ENCODE results near the gene LCA5.

DNA sequence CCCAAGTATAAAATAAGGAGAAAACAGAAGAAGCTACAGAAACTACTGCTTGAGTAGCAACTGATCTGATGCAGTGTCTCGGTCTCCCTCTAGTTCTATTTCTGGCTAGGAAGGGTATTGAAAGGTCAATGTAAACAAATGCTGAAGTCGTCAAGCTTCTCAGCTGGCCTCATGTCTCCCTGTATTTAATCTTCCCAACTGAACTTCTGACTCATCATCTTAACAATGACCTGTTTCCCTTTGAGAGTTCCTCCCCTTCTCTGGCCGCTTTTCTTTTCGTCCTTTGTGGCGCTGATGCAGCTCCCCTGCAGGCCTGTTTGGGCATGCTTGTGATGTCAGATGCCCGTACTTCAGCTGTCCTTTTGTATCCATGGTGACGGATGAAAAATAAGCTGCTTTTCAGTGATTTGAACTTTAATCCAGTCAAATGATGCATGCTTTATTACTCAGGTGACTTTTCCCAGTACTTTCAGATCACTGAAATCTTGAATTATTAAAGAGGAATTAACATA, 7.8 kb upstream of the LCA5 start:
- TF ChIP-seq ZNF133 (tag by site-specific recombination; IDR thresholded peaks at IDR 0.05) (no peak), PRDM1 (tag by site-specific recombination; IDR thresholded peaks at IDR 0.05) (peak; percentile 98), ZNF416 (tag by site-specific recombination; IDR thresholded peaks at IDR 0.05) (no peak), MYNN (tag by site-specific recombination; IDR thresholded peaks at IDR 0.05; ENCODE audit: borderline replicate concordance) (no peak)
- TF ChIP-seq, protein P1, sequence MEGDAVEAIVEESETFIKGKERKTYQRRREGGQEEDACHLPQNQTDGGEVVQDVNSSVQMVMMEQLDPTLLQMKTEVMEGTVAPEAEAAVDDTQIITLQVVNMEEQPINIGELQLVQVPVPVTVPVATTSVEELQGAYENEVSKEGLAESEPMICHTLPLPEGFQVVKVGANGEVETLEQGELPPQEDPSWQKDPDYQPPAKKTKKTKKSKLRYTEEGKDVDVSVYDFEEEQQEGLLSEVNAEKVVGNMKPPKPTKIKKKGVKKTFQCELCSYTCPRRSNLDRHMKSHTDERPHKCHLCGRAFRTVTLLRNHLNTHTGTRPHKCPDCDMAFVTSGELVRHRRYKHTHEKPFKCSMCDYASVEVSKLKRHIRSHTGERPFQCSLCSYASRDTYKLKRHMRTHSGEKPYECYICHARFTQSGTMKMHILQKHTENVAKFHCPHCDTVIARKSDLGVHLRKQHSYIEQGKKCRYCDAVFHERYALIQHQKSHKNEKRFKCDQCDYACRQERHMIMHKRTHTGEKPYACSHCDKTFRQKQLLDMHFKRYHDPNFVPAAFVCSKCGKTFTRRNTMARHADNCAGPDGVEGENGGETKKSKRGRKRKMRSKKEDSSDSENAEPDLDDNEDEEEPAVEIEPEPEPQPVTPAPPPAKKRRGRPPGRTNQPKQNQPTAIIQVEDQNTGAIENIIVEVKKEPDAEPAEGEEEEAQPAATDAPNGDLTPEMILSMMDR (tag by site-specific recombination; IDR thresholded peaks at IDR 0.05), result peak; percentile 78
- TF ChIP-seq, protein P2, sequence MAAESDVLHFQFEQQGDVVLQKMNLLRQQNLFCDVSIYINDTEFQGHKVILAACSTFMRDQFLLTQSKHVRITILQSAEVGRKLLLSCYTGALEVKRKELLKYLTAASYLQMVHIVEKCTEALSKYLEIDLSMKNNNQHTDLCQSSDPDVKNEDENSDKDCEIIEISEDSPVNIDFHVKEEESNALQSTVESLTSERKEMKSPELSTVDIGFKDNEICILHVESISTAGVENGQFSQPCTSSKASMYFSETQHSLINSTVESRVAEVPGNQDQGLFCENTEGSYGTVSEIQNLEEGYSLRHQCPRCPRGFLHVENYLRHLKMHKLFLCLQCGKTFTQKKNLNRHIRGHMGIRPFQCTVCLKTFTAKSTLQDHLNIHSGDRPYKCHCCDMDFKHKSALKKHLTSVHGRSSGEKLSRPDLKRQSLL (tag by site-specific recombination; IDR thresholded peaks at IDR 0.05), result no peak
- TF ChIP-seq, protein P3, sequence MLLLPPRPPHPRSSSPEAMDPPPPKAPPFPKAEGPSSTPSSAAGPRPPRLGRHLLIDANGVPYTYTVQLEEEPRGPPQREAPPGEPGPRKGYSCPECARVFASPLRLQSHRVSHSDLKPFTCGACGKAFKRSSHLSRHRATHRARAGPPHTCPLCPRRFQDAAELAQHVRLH (tag by site-specific recombination; IDR thresholded peaks at IDR 0.05), result peak; percentile 50; the same call in 1 of the 2 replicates

Measured in HEK293 (cell line).